Effector CD8-positive, alpha-beta T cell (primary cell): ENCODE results near the gene SPATA33.
A peak's percentile ranks its signal among the peaks of the same experiment; 100 is the strongest.

Source experiments
- DNase-seq: peaks from one replicate; lab custom pipeline; 2025; lab: John Stamatoyannopoulos, UW

SPATA33 gene

DNA sequence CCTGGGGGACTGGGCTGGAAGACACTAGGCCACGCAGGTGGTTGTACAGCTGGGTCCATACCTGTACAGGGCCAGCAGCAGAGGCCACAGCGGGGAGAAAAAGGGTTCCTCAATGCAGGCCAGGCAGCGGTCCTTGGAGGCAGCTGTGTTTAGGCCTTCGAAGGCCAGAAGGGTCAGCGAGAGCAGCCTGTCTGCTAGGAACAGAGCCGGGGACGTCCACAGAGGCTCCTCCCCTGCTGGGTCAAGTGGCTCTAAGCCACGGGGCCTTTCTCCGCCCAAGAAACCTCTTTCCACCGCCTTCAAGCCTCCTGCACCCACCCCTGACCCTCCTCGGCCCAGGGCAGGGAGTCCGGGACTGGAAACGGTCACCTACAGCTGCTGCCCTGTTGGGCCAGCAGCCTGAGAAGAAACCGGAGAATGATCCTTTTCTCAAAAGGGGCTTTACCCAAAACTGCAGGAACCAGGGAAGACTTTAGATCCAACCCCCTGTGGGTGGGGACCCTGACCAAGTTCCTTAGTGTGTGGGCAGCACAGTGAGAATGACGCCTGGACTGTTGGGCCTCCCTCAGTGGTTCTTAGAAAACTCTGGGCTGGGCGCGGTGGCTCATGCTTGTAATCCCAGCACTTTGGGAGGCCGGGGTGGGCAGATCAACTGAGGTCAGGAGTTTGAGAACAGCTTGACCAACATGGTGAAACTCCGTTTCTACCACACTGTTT, 52.2 kb downstream of the SPATA33 start:
- DNase-seq = no peak

DNA sequence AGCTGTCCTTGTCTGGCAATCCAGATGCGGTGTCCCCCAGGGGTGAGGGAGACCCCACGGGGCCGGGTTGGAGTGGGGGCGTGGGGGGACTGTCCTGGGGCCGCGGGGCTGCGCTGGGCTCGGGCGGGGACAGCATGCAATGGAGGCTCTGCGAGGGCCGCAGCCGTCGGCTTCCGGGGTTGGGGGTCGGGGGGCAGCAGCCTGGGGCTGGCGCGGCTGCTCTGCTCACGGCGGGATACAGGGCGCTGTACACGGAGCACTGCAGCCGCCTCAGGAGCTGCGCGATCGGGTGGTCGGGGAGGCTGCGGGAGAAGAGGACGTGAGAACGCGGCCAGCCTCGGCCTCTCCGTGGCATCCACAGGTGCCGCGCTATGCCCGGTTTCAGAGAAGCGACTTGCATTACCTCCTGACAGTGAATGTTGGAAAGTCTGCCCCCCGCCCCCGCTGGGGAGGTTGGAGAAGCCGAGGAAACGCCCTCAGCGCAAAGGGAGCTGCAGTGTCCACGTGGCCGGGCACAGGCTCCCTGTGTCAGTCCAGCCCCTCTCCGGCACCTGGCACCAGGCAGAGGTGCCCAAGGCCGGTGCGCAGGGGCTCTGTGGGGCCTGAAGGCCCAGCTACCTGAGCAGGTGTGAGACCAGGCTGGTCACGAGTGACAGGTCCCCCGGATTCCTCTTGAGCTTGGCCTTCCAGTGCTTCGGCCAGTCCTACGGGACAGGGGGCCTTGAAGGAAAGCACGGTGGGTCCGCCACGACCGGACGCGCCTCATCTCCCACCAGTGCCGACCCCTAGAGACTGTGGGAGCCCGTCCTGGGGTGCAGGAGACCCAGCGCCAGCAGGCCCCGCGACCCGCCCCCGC, 53.3 kb downstream of the SPATA33 start:
- DNase-seq = no peak

DNA sequence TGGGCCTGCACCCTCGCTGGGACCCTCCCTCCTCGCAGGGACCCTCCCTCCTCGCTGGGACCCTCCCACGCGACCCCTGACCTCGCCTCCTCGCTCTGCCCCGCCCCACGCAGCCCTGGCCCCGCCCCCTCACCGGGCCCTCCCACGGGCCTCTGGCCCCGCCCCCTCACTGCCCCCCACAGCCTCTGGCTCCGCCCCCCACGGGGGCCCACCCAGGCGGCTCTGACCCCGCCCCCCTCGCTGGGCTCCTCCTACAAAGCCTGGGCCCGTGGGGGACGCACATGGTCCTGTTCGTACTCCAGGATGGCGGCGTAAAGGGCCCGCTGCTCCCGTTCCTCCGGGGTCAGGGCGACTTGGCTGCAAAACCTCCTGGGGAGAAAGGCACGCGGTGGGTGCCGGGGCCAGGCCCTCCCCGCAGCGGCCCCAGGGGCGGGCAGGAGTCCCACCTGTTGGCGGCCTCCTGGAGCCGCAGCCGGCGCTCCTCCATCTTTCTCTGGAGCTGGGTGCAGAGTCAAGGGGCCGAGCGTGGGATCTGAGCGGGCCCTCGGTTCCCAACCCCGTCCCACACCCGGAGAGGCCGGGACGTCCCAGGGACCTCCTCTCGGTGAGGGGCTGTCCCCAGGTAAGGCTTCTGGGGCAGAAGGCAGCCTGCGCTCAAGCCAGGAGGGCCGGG, 54.1 kb downstream of the SPATA33 start:
- DNase-seq = peak; percentile 86

GRCh38 chr16:89712274-89712781, 54.7 kb downstream of the SPATA33 start:
- DNase-seq = no peak

- DNase-seq = no peak
Observed at GRCh38 chr16:89716493-89716892, 58.9 kb downstream of the SPATA33 start.

GRCh38 chr16:89716916-89717687, 59.5 kb downstream of the SPATA33 start:
- DNase-seq = no peak

GRCh38 chr16:89717688-89718505, 60.3 kb downstream of the SPATA33 start:
- no peak for DNase-seq
